Measurements from ENCODE around the gene GJC1.

- no peak for TF ChIP-seq CTCF (IDR thresholded peaks at IDR 0.05)
- TF ChIP-seq POLR2A (IDR thresholded peaks at IDR 0.05) = no peak
These were observed 80.8 kb downstream of the GJC1 start for GRCh38 chr17:44749076-44749979.

Measured in esophagus squamous epithelium (tissue), 4 donors.